A673 (cell line): Measurements from ENCODE around the gene GALNT9. TPM values are rescaled to one million over a fixed set of nuclear protein-coding genes. Genes with fewer than 3 reads are reported as not detected.
"Not testable (repeated sequence)": the region's sequence is repeated elsewhere in the genome, so short reads cannot be mapped to it uniquely, and the experiment has no call there.

Experiments
- BruUV-seq: library from RNA; stranded (reverse); fragments of 400-500 nt; replicated peaks from 2 replicates; lab custom pipeline; 2021; lab: Mats Ljungman, UMichigan
- CTCF ChIA-PET: fragments of 300-600 bp; sonication (Branson Sonifier 250); formaldehyde crosslinking; loops from one replicate; lab custom pipeline; 2022; ENCODE audit warnings: antibody characterized with exemption; lab: Charles Lee
- POLR2A ChIA-PET: fragments of 300-600 bp; sonication (Branson Sonifier 250); formaldehyde crosslinking; loops from one replicate; lab custom pipeline; 2022; ENCODE audit warnings: antibody characterized with exemption; ENCODE audit not compliant: low non-redundant PET; lab: Charles Lee
- DNase-seq: peaks from one replicate; pipeline ENCODE4 v3.0.0-alpha.2; 2015; ENCODE audit warnings: low spot score
- H3K27ac ChIP-seq: fragments of 200-600 bp; sonication (generic); 2 replicates; pipeline ENCODE4 v1.5.1; 2016; ENCODE audit warnings: mixed run types, low read depth, mild to moderate bottlenecking, mixed read lengths, antibody characterized with exemption, low read length; ENCODE audit not compliant: poor library complexity, severe bottlenecking
- H3K27me3 ChIP-seq: fragments of 200-600 bp; sonication (generic); replicated peaks from 2 replicates; pipeline ENCODE4 v1.6.1; 2017; ENCODE audit warnings: mixed run types, low read depth, mild to moderate bottlenecking, mixed read lengths, antibody characterized with exemption, low read length; ENCODE audit not compliant: insufficient read depth, poor library complexity
- H3K36me3 ChIP-seq: fragments of 200-600 bp; sonication (generic); 2 replicates; pipeline ENCODE4 v1.6.1; 2016; ENCODE audit warnings: mixed run types, mild to moderate bottlenecking, mixed read lengths, antibody characterized with exemption, low read length; ENCODE audit not compliant: insufficient read depth, poor library complexity, severe bottlenecking
- H3K4me1 ChIP-seq: fragments of 200-600 bp; sonication (generic); 2 replicates; pipeline ENCODE4 v1.6.1; 2017; ENCODE audit warnings: mixed run types, mild to moderate bottlenecking, mixed read lengths, antibody characterized with exemption, low read length; ENCODE audit not compliant: insufficient read depth, poor library complexity, severe bottlenecking
- H3K4me3 ChIP-seq: fragments of 200-600 bp; sonication (generic); 2 replicates; pipeline ENCODE4 v1.5.1; 2016; ENCODE audit warnings: low read depth, mixed run types, mild to moderate bottlenecking, mixed read lengths, low read length; ENCODE audit not compliant: poor library complexity, severe bottlenecking
- H3K9me3 ChIP-seq: fragments of 200-600 bp; sonication (generic); 2 replicates; pipeline ENCODE4 v1.6.1; 2016; ENCODE audit warnings: mixed run types, low read depth, mild to moderate bottlenecking, mixed read lengths, antibody characterized with exemption, low read length; ENCODE audit not compliant: poor library complexity, severe bottlenecking
- EZH2 ChIP-seq: fragments of 200-600 bp; sonication (generic); IDR thresholded peaks from 2 replicates; pipeline ENCODE4 v1.6.1; 2017; ENCODE audit warnings: borderline replicate concordance, low read depth, mild to moderate bottlenecking, mixed read lengths, antibody characterized with exemption, low read length; ENCODE audit not compliant: poor library complexity, severe bottlenecking
- intact Hi-C: fragments of 100-400 bp; cut with micrococcal nuclease; formaldehyde crosslinking; loops from one replicate; pipeline ENCODE4 v1.10.0; 2022; ENCODE audit not compliant: unreplicated experiment
- total RNA-seq: library from RNA; stranded (reverse); gene quantifications from 2 replicates; pipeline ENCODE4 v1.2.3, GENCODE V29; 2021
- TF ChIP-seq, protein P1 (sequence below): fragments of 300-800, 200-600 bp; sonication (generic); conservative IDR thresholded peaks from 2 replicates; pipeline ENCODE4 v1.5.1; 2017; ENCODE audit warnings: low read depth, mild to moderate bottlenecking, antibody characterized with exemption, low read length, moderate library complexity, mixed read lengths

The GALNT9 gene
- total RNA-seq, 1 experiment from 2014 or later: 7.4 TPM

DNA sequence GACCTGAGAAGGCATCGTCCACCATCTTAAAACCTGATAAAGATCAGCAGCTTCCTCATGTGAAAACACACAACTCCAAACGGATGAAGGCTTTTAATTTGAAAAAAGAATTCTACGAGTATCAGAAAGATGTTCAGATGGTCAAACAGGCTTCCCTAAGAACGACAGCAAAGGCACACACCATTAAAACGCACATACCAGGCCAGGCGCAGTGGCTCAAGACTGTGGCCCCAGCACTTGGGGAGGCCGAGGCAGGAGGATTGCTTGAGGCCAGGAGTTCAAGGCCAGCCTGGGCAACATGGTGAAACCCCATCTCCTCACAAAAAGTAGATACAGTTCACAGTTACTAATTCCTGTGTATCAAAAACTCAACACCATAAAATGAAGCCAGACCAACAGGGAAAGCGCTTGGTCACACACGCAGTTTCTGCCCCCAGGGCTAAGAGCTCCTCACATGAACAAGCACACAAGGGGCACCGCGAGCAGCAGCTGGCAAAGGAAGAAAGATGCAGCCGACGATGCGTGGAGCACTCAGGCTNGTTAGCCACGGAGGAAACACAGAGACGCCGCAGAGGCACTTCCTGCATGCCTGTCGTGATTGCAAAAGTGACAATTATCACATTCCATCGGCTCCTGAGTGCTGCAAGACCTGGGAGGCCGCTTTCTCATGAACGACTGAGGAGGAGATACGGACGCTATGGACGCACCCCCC lies 107.1 kb downstream of the GALNT9 start:
- ChIA-PET POLR2A (no interaction called here), CTCF (interaction anchor here (1.2 kb wide), 1 partner anchor 192 kb away, joined by 4 read pairs; no protein-coding TSS in a partner anchor)
- Histone ChIP-seq H3K4me3 (no peak overlapping the region), H3K27me3 (no peaks in the 10 kb centered on the region), H3K36me3 (no peaks in the 10 kb centered on the region), H3K9me3 (no peaks in the 10 kb centered on the region), H3K27ac (peak overlapping the region; percentile 19), H3K4me1 (peaks cover 6% of the 10 kb centered on the region)
- TF ChIP-seq EZH2: no peak
- TF ChIP-seq, protein P1, sequence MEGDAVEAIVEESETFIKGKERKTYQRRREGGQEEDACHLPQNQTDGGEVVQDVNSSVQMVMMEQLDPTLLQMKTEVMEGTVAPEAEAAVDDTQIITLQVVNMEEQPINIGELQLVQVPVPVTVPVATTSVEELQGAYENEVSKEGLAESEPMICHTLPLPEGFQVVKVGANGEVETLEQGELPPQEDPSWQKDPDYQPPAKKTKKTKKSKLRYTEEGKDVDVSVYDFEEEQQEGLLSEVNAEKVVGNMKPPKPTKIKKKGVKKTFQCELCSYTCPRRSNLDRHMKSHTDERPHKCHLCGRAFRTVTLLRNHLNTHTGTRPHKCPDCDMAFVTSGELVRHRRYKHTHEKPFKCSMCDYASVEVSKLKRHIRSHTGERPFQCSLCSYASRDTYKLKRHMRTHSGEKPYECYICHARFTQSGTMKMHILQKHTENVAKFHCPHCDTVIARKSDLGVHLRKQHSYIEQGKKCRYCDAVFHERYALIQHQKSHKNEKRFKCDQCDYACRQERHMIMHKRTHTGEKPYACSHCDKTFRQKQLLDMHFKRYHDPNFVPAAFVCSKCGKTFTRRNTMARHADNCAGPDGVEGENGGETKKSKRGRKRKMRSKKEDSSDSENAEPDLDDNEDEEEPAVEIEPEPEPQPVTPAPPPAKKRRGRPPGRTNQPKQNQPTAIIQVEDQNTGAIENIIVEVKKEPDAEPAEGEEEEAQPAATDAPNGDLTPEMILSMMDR: no peak
- intact Hi-C loops: no loop called here
- DNase-seq: peak; percentile 95
- BruUV-seq: no TSS peak

DNA sequence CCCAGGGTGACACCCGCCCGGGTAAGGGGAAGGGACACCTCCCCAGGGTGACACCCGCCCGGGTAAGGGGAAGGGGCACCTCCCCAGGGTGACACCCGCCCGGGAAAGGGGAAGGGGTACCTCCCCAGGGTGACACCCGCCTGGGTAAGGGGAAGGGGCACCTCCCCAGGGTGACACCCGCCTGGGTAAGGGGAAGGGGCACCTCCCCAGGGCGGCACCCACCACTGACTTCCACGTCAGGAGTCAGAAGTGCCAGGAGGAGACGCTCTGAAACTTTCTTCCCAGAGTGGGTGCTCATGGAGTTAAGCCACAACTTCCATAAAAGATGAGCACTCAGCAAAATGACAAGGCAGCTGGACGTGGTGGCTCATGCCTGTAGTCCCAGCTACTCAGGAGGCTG lies 109.6 kb downstream of the GALNT9 start:
- BruUV-seq, POLR2A ChIA-PET: not testable (repeated sequence)

DNA sequence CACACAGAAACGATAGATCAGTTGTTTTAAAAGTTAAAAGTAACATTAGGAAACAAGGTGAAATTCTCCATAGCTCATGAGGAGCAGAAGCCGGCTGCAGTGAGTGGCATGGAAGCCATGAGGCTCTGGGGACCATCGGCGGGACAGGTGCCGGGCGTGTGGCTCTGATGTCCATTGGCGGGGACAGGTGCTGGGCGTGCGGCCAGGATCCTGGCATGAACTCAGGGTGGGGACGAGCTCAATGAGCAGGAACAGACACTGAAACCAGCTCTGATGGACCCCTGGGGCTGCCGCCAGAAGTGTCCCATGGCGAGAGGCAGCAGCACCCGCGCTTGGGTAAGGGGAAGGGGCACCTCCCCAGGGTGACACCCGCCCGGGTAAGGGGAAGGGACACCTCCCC lies 110.1 kb downstream of the GALNT9 start:
- POLR2A ChIA-PET: no interaction called here
- no peaks in the 10 kb centered on the region for H3K27me3 ChIP-seq
- intact Hi-C loops: loop anchor here (1.0 kb wide), 1 partner anchor 65 kb away; no protein-coding TSS in a partner anchor
- no peaks in the 10 kb centered on the region for H3K4me1 ChIP-seq
- H3K9me3 ChIP-seq: no peaks in the 10 kb centered on the region
- CTCF ChIA-PET: interaction anchor here (1.5 kb wide), 1 partner anchor 66 kb away, joined by 8 read pairs; no protein-coding TSS in a partner anchor
- BruUV-seq: no TSS peak
- H3K4me3 ChIP-seq: no peak overlapping the region
- TF ChIP-seq EZH2: no peak
- TF ChIP-seq, protein P1: no peak; the same call in 1 of the 2 replicates
- no peaks in the 10 kb centered on the region for H3K36me3 ChIP-seq
- DNase-seq: no peak
- no peak overlapping the region for H3K27ac ChIP-seq

More for the DNA sequence above, 109.6 kb downstream of the GALNT9 start:
- intact Hi-C loops: loop anchor here (1.0 kb wide), 1 partner anchor 65 kb away; no protein-coding TSS in a partner anchor
- not testable (repeated sequence) for DNase-seq, H3K36me3 ChIP-seq, H3K4me3 ChIP-seq, H3K27ac ChIP-seq, H3K9me3 ChIP-seq, H3K4me1 ChIP-seq, H3K27me3 ChIP-seq
- CTCF ChIA-PET: interaction anchor here (1.5 kb wide), 1 partner anchor 66 kb away, joined by 8 read pairs; no protein-coding TSS in a partner anchor
